Measurements from ENCODE around the gene PTCHD4. TPM values are rescaled to one million over a fixed set of nuclear protein-coding genes. Genes with fewer than 3 reads are reported as not detected.

Gene PTCHD4
- not detected for total RNA-seq

- Histone ChIP-seq H3K36me3 (no peaks in the 10 kb centered on the region), H3K27ac (no peak within 1 kb of the TSS), H3K4me3 (no peak within 1 kb of the TSS), H3K27me3 (no peaks in the 10 kb centered on the region), H3K9ac (ENCODE audit: low read depth in 2 of 2, low read length in 2 of 2) (no peak within 1 kb of the TSS), H3K9me3 (no peaks in the 10 kb centered on the region), H3K4me1 (no peaks in the 10 kb centered on the region)
- intact Hi-C loops (cut with DNase I), result no loop called here
- no peak for DNase-seq
- TF ChIP-seq CTCF (IDR thresholded peaks at IDR 0.05), result no peak
Measured at GRCh38 chr6:48111143-48111506, at the start of gene PTCHD4. Gene PTCHD4 (minus strand): TSS chr6:48111197. CDS start chr6:48068957, 42,240 bp downstream.

DNA sequence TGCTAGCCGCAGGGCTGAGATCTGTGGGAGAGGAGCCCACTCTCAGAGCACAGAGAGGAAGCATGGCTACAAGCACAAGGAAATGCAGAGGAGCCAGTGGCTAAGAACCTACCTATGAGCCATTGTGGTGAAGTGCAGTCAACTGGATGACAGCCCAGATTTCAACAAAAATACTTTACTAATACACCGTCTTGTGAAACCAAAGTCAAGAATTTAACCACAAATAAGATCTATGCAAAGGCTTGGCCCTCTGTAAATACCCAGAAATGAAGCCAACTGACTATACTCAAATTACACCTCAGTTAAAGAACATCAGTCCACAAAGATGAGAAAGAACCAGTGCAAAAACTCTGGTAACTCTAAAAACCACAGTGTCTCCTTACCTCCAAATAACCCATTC is 40.1 kb upstream of the PTCHD4 start:
- no peak for TF ChIP-seq CTCF (IDR thresholded peaks at IDR 0.05)
- Histone ChIP-seq H3K36me3 (no peaks in the 10 kb centered on the region), H3K4me3 (no peak overlapping the region), H3K4me1 (no peaks in the 10 kb centered on the region), H3K27me3 (no peaks in the 10 kb centered on the region), H3K9me3 (no peaks in the 10 kb centered on the region), H3K9ac (ENCODE audit: low read depth in 2 of 2, low read length in 2 of 2) (no peak overlapping the region), H3K27ac (no peak overlapping the region)
- no peak for DNase-seq
- intact Hi-C loops (cut with DNase I), result no loop called here

DNA sequence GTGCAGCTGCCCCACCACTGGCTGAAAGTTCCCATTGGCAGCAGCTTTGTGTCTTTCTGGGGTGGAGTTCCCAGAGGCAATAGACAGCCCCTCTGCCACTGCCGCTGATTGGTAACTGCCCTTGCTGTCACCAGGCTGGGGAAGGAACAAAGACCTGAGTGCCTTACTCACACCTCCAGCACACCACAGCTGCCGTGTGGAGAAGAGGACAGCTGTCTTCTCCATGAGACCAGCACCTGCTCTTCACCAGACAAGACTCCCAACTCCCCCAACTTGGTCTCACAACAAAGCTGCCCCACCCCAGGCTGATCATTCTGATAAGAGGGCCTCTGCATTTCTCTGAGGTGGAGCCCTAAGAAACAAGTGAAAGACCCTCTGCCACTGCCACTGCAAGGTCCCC is 39.7 kb upstream of the PTCHD4 start:
- DNase-seq, result no peak
- H3K27ac ChIP-seq, result no peak overlapping the region
- intact Hi-C loops (cut with DNase I), result no loop called here

GRCh38 chr6:48147051-48147450 is 36.1 kb upstream of the PTCHD4 start:
- Histone ChIP-seq H3K27me3 (no peaks in the 10 kb centered on the region), H3K4me1 (no peaks in the 10 kb centered on the region), H3K27ac (no peak overlapping the region), H3K9ac (ENCODE audit: low read depth in 2 of 2, low read length in 2 of 2) (no peak overlapping the region), H3K36me3 (no peaks in the 10 kb centered on the region), H3K4me3 (no peak overlapping the region), H3K9me3 (no peaks in the 10 kb centered on the region)
- no peak for DNase-seq
- no peak for TF ChIP-seq CTCF (IDR thresholded peaks at IDR 0.05)
- intact Hi-C loops (cut with DNase I), result no loop called here

More for the DNA sequence above, 39.7 kb upstream of the PTCHD4 start:
- Histone ChIP-seq H3K4me1 (no peaks in the 10 kb centered on the region), H3K27me3 (no peaks in the 10 kb centered on the region), H3K36me3 (no peaks in the 10 kb centered on the region), H3K4me3 (no peak overlapping the region), H3K9me3 (no peaks in the 10 kb centered on the region), H3K9ac (ENCODE audit: low read depth in 2 of 2, low read length in 2 of 2) (no peak overlapping the region)
- TF ChIP-seq CTCF (IDR thresholded peaks at IDR 0.05), result no peak

GRCh38 chr6:48144021-48144420 is 33.0 kb upstream of the PTCHD4 start:
- H3K9me3 ChIP-seq, result no peaks in the 10 kb centered on the region
- H3K36me3 ChIP-seq, result no peaks in the 10 kb centered on the region
- no peak overlapping the region for H3K9ac ChIP-seq (ENCODE audit: low read depth in 2 of 2, low read length in 2 of 2)
- H3K27ac ChIP-seq, result no peak overlapping the region
- TF ChIP-seq CTCF (IDR thresholded peaks at IDR 0.05), result no peak
- no peak overlapping the region for H3K4me3 ChIP-seq
- H3K4me1 ChIP-seq, result no peaks in the 10 kb centered on the region
- no peak for DNase-seq
- H3K27me3 ChIP-seq, result no peaks in the 10 kb centered on the region
- intact Hi-C loops (cut with DNase I), result no loop called here

- intact Hi-C loops (cut with DNase I), result no loop called here
- Histone ChIP-seq H3K27ac (no peak overlapping the region), H3K4me1 (no peaks in the 10 kb centered on the region), H3K27me3 (no peaks in the 10 kb centered on the region), H3K9me3 (no peaks in the 10 kb centered on the region), H3K4me3 (no peak overlapping the region), H3K36me3 (no peaks in the 10 kb centered on the region), H3K9ac (ENCODE audit: low read depth in 2 of 2, low read length in 2 of 2) (no peak overlapping the region)
- TF ChIP-seq CTCF (IDR thresholded peaks at IDR 0.05), result no peak
- no peak for DNase-seq
Measured at GRCh38 chr6:48141975-48142374, 31.0 kb upstream of the PTCHD4 start.

Measured in colonic mucosa (tissue), 4 donors.